BE2C (cell line): Measurements from ENCODE around the gene GPRC5C. TPM values are rescaled to one million over a fixed set of nuclear protein-coding genes. Genes with fewer than 3 reads are reported as not detected.
A peak's percentile ranks its signal among the peaks of the same experiment; 100 is the strongest.

Source experiments
- DNase-seq: peaks from one replicate; pipeline ENCODE4 v3.0.0-alpha.2; 2020
- H3K27me3 ChIP-seq: fragments of 250-450 bp; sonication (Bioruptor Pico); 2 replicates; pipeline ENCODE4 v1.5.1; 2020; ENCODE audit warnings: mild to moderate bottlenecking
- H3K36me3 ChIP-seq: fragments of 250-450 bp; sonication (Bioruptor Pico); 2 replicates; pipeline ENCODE4 v1.5.1; 2020; ENCODE audit warnings: mild to moderate bottlenecking
- H3K4me1 ChIP-seq: fragments of 250-450 bp; sonication (Bioruptor Pico); 2 replicates; pipeline ENCODE4 v1.5.1; 2020
- H3K4me3 ChIP-seq: 2 replicates; pipeline ENCODE4 v1.5.1; 2011; ENCODE audit warnings: low read depth, low read length
- H3K9me3 ChIP-seq: fragments of 250-450 bp; sonication (Bioruptor Pico); 2 replicates; pipeline ENCODE4 v1.5.1; 2020
- polyA plus RNA-seq: library from polyadenylated mRNA; unstranded; fragments of >200 nt; gene quantifications from one replicate; pipeline ENCODE4 v1.2.1, GENCODE V29; 2012; ENCODE audit warnings: low read depth, missing spikeins; ENCODE audit not compliant: insufficient read length, insufficient read depth
- TF ChIP-seq, protein P1 (sequence below): IDR thresholded peaks from 2 replicates; pipeline ENCODE4 v1.5.1; 2012; ENCODE audit warnings: mild to moderate bottlenecking, low read depth, low read length

The GPRC5C gene, protein sequence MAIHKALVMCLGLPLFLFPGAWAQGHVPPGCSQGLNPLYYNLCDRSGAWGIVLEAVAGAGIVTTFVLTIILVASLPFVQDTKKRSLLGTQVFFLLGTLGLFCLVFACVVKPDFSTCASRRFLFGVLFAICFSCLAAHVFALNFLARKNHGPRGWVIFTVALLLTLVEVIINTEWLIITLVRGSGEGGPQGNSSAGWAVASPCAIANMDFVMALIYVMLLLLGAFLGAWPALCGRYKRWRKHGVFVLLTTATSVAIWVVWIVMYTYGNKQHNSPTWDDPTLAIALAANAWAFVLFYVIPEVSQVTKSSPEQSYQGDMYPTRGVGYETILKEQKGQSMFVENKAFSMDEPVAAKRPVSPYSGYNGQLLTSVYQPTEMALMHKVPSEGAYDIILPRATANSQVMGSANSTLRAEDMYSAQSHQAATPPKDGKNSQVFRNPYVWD
- polyA plus RNA-seq: 17.4 TPM

DNA sequence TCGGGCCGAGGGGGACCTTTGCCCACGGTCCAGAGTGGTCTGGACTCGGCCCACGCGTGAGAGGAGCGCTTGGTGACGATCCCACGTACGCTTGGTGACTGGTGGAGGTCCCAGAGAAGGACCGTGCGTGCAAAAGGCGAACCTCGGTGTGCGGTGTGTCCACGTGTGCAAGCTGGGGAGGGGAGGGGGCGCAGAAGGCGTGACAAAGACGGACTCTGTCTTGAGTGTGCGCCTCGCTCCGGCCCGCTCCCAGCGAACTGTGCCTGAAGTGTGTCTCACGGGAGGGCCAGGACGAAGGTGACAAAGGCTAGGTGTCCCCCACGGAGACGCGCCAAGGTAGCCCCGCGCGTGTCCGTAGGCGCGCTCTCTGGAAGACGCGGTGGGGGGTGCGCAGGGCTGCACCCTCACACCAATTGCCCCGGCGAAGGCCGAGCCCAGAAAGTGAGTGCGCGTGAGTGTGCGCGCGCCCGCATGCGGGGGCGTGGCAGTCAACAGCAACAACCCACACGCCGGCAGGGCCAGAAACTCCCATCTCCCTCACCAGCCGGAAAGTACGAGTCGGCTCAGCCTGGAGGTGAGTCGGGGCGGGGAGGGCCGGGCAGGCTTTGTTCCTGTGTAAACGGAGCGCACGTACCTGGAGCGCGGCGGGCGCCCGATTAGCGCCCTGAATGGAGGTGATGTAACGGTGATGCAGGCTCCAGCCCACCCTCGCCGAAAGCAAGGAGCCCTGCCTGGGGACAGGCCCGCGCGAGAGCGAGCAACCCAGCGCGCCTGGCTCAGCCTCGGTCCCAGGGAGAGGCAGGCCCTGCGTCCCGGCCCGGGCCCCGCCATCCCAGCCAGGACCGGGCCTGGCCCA, at the start of gene GPRC5C:
Gene GPRC5C, plus strand, starts transcription at position 521 of the 856 bp plus-strand sequence. CDS start 7,689 bp downstream, outside the sequence.
- peaks cover 5% of the 10 kb centered on the region for H3K4me1 ChIP-seq
- H3K9me3 ChIP-seq: no peaks in the 10 kb centered on the region
- H3K4me3 ChIP-seq: peak within 1 kb of the TSS; percentile 39
- no peaks in the 10 kb centered on the region for H3K36me3 ChIP-seq
- peaks cover 47% of the 10 kb centered on the region for H3K27me3 ChIP-seq
- peak; percentile 29 for DNase-seq
- TF ChIP-seq, protein P1, sequence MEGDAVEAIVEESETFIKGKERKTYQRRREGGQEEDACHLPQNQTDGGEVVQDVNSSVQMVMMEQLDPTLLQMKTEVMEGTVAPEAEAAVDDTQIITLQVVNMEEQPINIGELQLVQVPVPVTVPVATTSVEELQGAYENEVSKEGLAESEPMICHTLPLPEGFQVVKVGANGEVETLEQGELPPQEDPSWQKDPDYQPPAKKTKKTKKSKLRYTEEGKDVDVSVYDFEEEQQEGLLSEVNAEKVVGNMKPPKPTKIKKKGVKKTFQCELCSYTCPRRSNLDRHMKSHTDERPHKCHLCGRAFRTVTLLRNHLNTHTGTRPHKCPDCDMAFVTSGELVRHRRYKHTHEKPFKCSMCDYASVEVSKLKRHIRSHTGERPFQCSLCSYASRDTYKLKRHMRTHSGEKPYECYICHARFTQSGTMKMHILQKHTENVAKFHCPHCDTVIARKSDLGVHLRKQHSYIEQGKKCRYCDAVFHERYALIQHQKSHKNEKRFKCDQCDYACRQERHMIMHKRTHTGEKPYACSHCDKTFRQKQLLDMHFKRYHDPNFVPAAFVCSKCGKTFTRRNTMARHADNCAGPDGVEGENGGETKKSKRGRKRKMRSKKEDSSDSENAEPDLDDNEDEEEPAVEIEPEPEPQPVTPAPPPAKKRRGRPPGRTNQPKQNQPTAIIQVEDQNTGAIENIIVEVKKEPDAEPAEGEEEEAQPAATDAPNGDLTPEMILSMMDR: no peak

DNA sequence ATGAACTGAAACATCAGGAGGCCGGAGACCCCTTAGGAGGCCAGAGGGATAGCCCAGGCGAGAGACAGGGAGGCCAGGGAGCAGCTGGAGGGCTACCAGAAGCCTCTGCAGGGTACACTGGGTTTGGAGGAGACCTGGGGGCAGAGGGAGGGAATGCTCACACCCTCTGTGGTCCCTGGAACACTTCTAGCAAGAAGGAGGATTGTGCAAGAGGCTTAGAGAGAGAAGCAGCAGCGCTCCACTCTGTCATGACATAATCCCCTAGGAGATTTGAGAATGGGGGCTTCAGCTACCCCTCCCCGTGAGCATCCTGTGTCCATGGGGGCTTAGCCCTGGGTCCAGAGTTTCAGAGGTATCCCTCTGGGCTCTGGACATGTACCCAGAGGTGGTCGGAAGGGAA, 48.7 kb upstream of the GPRC5C start:
- Histone ChIP-seq H3K4me3 (no peak overlapping the region), H3K36me3 (no peaks in the 10 kb centered on the region), H3K4me1 (peaks cover 4% of the 10 kb centered on the region), H3K9me3 (no peaks in the 10 kb centered on the region), H3K27me3 (peaks cover 6% of the 10 kb centered on the region)
- TF ChIP-seq, protein P1: no peak
- DNase-seq: no peak

DNA sequence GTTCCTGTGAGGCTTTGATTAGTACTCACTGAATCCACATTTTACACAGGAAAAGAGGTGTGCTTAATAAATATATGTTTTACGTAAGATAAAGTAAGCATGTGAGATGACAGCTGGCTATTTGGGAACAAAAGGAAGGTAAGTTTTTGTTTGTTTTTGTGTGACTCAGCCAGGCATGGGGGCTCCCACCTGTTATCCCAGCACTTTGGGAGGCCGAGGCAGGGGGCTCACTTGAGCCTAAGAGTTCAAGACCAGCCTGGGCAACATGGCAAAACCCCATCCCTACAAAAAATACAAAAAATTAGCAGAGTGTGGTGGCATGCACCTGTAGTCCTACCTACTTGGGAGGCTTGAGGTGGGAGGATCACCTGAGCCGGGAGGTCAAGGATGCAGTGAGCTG, 46.7 kb upstream of the GPRC5C start:
- no peak for DNase-seq
- Histone ChIP-seq H3K9me3 (no peaks in the 10 kb centered on the region), H3K36me3 (no peaks in the 10 kb centered on the region), H3K4me1 (no peaks in the 10 kb centered on the region), H3K27me3 (no peaks in the 10 kb centered on the region), H3K4me3 (no peak overlapping the region)
- TF ChIP-seq, protein P1: no peak

DNA sequence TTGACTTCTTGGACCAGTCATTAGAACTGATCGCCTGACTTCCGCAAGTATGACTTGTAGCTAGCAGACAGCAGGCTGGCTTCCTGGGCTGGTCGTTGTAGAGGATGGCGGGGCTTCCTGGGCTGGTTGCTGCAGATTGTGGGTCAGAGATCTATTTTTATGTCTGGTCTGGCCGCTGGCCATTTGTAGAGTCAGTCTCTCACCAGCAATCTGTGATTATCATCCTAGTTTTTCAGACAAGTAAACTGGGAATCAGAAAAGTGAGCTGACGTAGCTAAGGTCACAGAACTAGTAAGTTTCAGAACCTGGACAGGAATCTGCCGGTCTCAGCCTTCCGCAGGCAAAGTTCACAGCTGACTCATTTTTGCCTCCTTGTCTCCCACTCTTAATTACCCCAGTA, 45.5 kb upstream of the GPRC5C start:
- Histone ChIP-seq H3K27me3 (no peaks in the 10 kb centered on the region), H3K4me1 (peaks cover 4% of the 10 kb centered on the region), H3K9me3 (no peaks in the 10 kb centered on the region), H3K36me3 (no peaks in the 10 kb centered on the region), H3K4me3 (no peak overlapping the region)
- DNase-seq: no peak
- TF ChIP-seq, protein P1: no peak

DNA sequence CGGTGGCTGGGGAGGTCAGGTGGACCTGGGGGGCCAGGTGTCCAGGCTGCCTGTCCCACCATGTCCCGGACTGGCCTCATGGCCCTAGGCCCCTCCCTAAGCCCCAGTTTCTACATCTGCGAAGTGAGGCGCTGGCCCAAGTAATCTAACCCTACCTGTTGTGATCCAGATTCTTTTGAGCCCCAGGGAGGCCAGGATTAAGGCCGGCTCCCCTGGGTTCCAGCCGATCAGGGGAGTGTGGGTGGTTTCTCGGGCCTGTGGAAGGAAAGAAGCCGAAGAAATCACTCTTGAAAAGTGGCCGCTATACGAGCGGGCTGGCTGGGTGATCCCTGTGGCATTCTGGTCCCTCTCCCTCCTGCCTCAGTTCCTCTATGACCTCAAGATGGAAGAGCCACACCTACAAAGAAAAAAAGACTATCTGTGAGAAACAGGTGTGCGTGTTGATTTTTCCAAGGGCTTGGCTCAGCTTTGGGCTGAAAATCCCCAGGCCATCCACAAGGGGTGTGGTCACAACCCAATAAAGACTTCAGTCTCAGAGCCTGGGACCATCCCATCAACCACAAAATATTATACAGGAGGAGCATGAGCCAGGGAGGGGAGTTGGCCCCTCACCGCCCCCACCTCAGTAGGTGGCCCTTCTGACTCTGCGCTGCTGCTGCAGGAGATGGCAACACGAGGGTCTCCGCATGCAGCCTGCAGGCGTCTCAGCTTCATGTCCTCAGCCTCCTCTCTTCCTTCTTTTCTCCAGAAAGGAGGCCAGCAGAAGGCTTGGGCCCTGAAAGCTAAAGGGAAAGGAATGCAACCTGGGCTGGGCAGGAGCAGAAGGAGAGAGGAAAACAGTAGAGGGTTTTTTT, 44.3 kb upstream of the GPRC5C start:
- H3K4me1 ChIP-seq: peaks cover 10% of the 10 kb centered on the region
- H3K4me3 ChIP-seq: no peak overlapping the region
- H3K27me3 ChIP-seq: no peaks in the 10 kb centered on the region
- no peaks in the 10 kb centered on the region for H3K36me3 ChIP-seq
- TF ChIP-seq, protein P1: no peak
- DNase-seq: no peak
- H3K9me3 ChIP-seq: no peaks in the 10 kb centered on the region
